Measurements from ENCODE around the gene LTC4S.

DNA sequence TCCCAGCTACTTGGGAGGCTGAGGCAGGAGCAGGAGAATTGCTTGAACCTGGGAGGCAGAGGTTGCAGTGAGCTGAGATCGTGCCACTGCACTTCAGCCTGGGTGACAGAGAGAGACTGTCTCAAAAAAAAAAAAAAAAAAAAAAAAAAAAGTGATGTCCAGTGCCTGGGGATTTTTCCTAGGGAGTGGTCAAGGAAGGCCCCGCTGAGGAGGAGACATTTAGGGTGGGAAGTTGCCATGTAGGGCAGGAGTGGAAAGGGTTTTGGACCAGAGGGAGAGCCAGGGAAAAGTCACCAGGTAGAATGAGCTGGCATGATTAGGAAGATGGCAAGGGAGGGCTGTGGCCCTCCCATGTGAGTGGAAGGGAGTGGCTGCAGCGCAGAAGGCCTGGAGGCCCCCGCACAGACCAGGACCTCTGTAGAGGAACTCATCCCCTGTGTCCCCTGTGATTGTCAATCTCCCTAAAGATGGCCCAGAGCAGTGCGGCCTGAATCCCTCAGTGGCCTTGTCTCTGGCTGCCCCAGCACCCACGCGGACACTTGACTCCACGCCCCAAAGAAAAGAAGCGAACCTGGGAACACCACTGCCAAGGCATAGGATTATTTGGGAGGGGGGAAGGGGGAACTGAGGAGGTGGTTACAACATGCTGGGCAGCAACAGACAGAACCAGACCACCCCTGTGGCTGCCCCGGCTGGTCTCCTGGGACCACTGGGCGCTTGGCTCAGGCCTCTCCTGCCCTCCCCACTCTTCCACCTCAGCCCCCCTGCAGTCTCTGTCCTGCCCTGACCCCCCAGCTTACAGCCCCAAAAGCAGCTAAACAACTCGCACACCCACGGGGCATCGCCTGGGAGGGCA lies 24.3 kb downstream of the LTC4S start:
- TF ChIP-seq, protein P1, sequence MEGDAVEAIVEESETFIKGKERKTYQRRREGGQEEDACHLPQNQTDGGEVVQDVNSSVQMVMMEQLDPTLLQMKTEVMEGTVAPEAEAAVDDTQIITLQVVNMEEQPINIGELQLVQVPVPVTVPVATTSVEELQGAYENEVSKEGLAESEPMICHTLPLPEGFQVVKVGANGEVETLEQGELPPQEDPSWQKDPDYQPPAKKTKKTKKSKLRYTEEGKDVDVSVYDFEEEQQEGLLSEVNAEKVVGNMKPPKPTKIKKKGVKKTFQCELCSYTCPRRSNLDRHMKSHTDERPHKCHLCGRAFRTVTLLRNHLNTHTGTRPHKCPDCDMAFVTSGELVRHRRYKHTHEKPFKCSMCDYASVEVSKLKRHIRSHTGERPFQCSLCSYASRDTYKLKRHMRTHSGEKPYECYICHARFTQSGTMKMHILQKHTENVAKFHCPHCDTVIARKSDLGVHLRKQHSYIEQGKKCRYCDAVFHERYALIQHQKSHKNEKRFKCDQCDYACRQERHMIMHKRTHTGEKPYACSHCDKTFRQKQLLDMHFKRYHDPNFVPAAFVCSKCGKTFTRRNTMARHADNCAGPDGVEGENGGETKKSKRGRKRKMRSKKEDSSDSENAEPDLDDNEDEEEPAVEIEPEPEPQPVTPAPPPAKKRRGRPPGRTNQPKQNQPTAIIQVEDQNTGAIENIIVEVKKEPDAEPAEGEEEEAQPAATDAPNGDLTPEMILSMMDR (IDR thresholded peaks at IDR 0.05), result no peak
- no peak for TF ChIP-seq POLR2A (IDR thresholded peaks at IDR 0.05)

Data from uterus (tissue), 2 donors.